ACHN (cell line): ENCODE data around the gene DDX6.
A peak's percentile ranks its signal among the peaks of the same experiment; 100 is the strongest.
"Not testable (repeated sequence)": the region's sequence is repeated elsewhere in the genome, so short reads cannot be mapped to it uniquely, and the experiment has no call there.

Experiments used
- DNase-seq: peaks from one replicate; pipeline ENCODE4 v3.0.0-alpha.2; 2015
- in situ Hi-C: cut with HindIII; loops from 2 replicates; pipeline ENCODE4 v1.10.0; 2017; ENCODE audit warnings: low sequenced_read_pairs, low pct_ligation_motif_present, low pct_unique_long_range_greater_than_20kb

Gene DDX6

GRCh38 chr11:118791111-118791960 lies at the start of gene DDX6:
TSS of gene DDX6 (minus strand) at chr11:118791164. CDS start at chr11:118786251, 4,913 bp downstream.
- in situ Hi-C loops = no loop called here
- DNase-seq = peak; percentile 75

GRCh38 chr11:118838905-118839553 lies 48.1 kb upstream of the DDX6 start:
- in situ Hi-C loops = no loop called here
- no peak for DNase-seq

GRCh38 chr11:118837868-118838267 lies 46.9 kb upstream of the DDX6 start:
- DNase-seq = no peak
- in situ Hi-C loops = no loop called here

- no peak for DNase-seq
- in situ Hi-C loops = no loop called here
These were observed 43.6 kb upstream of the DDX6 start for GRCh38 chr11:118834427-118835028.

- in situ Hi-C loops = no loop called here
- DNase-seq = no peak
These were observed 36.2 kb upstream of the DDX6 start for GRCh38 chr11:118827118-118827517.

GRCh38 chr11:118822936-118823510 lies 32.1 kb upstream of the DDX6 start:
- in situ Hi-C loops, DNase-seq: not testable (repeated sequence)

- in situ Hi-C loops = no loop called here
- peak; percentile 73 for DNase-seq
These were observed 29.7 kb upstream of the DDX6 start for GRCh38 chr11:118820412-118821357.

- in situ Hi-C loops, DNase-seq: not testable (repeated sequence)
These were observed 29.0 kb upstream of the DDX6 start for GRCh38 chr11:118820025-118820379.

- no peak for DNase-seq
- in situ Hi-C loops = no loop called here
These were observed 28.5 kb upstream of the DDX6 start for GRCh38 chr11:118819334-118820024.

GRCh38 chr11:118818130-118818529 lies 27.2 kb upstream of the DDX6 start:
- DNase-seq = no peak
- in situ Hi-C loops = no loop called here

GRCh38 chr11:118813551-118813950 lies 22.6 kb upstream of the DDX6 start:
- DNase-seq = no peak
- in situ Hi-C loops = no loop called here

GRCh38 chr11:118812485-118812884 lies 21.5 kb upstream of the DDX6 start:
- in situ Hi-C loops = no loop called here
- DNase-seq = no peak

- no peak for DNase-seq
- in situ Hi-C loops = no loop called here
These were observed 17.1 kb upstream of the DDX6 start for GRCh38 chr11:118807800-118808778.

GRCh38 chr11:118806400-118806799 lies 15.4 kb upstream of the DDX6 start:
- in situ Hi-C loops = no loop called here
- DNase-seq = no peak

- in situ Hi-C loops = no loop called here
- no peak for DNase-seq
These were observed 13.1 kb upstream of the DDX6 start for GRCh38 chr11:118804094-118804493.

GRCh38 chr11:118799372-118799771 lies 8.4 kb upstream of the DDX6 start:
- in situ Hi-C loops = no loop called here
- no peak for DNase-seq

- in situ Hi-C loops = no loop called here
- no peak for DNase-seq
These were observed 6.5 kb upstream of the DDX6 start for GRCh38 chr11:118797510-118797909.
